H9 (cell line): Measurements from ENCODE around the gene TEX53. TPM values are rescaled to one million over a fixed set of nuclear protein-coding genes. Genes with fewer than 3 reads are reported as not detected.

ENCODE experiments used
- DNase-seq: peaks from one replicate; pipeline ENCODE4 v3.0.0-alpha.2; 2017
- H2AFZ ChIP-seq: one replicate; pipeline ENCODE4 v1.6.1; 2013; ENCODE audit warnings: mild to moderate bottlenecking, low read length, control low read depth, moderate library complexity
- H2AK5ac ChIP-seq: 2 replicates; pipeline ENCODE4 v1.6.1; 2013; ENCODE audit warnings: low read length, control low read depth, mixed read lengths; ENCODE audit not compliant: insufficient read length
- H2BK120ac ChIP-seq: one replicate; pipeline ENCODE4 v1.6.1; 2013; ENCODE audit warnings: low read depth, mild to moderate bottlenecking, low read length, control low read depth, inconsistent platforms; ENCODE audit not compliant: poor library complexity, severe bottlenecking
- H2BK12ac ChIP-seq: 2 replicates; pipeline ENCODE4 v1.6.1; 2013; ENCODE audit warnings: low read length, control low read depth, mixed read lengths, low read depth; ENCODE audit not compliant: insufficient read length
- H2BK15ac ChIP-seq: 2 replicates; pipeline ENCODE4 v1.6.1; 2013; ENCODE audit warnings: low read depth, low read length, control low read depth
- H2BK20ac ChIP-seq: one replicate; pipeline ENCODE4 v1.6.1; 2013; ENCODE audit warnings: low read depth, mild to moderate bottlenecking, low read length, control low read depth, inconsistent platforms; ENCODE audit not compliant: poor library complexity, severe bottlenecking
- H2BK5ac ChIP-seq: 2 replicates; pipeline ENCODE4 v1.6.1; 2013; ENCODE audit warnings: low read length, control low read depth, mixed read lengths; ENCODE audit not compliant: insufficient read length
- H3K14ac ChIP-seq: 2 replicates; pipeline ENCODE4 v1.6.1; 2013; ENCODE audit warnings: low read length, control low read depth; ENCODE audit not compliant: insufficient read depth
- H3K18ac ChIP-seq: 2 replicates; pipeline ENCODE4 v1.6.1; 2013; ENCODE audit warnings: low read depth, mild to moderate bottlenecking, mixed read lengths, low read length, control low read depth; ENCODE audit not compliant: insufficient read length
- H3K23ac ChIP-seq: 2 replicates; pipeline ENCODE4 v1.6.1; 2013; ENCODE audit warnings: low read length, control low read depth, mixed read lengths, low read depth; ENCODE audit not compliant: insufficient read length
- H3K23me2 ChIP-seq: 2 replicates; pipeline ENCODE4 v1.6.1; 2013; ENCODE audit warnings: low read depth, mild to moderate bottlenecking, mixed read lengths, low read length, control low read depth; ENCODE audit not compliant: insufficient read length, poor library complexity, severe bottlenecking
- H3K27ac ChIP-seq: 2 replicates; pipeline ENCODE4 v1.5.1; 2013; ENCODE audit warnings: low read length, control low read depth, mixed read lengths, low read depth; ENCODE audit not compliant: insufficient read length
- H3K27me3 ChIP-seq: 2 replicates; pipeline ENCODE4 v1.6.1; 2013; ENCODE audit warnings: low read length, control low read depth, inconsistent platforms; ENCODE audit not compliant: insufficient read depth
- H3K4ac ChIP-seq: 2 replicates; pipeline ENCODE4 v1.6.1; 2013; ENCODE audit warnings: low read depth, mild to moderate bottlenecking, control low read depth, inconsistent platforms, low read length, moderate library complexity
- H3K4me1 ChIP-seq: 2 replicates; pipeline ENCODE4 v1.6.1; 2013; ENCODE audit warnings: low read length, control low read depth, inconsistent platforms; ENCODE audit not compliant: insufficient read depth
- H3K4me2 ChIP-seq: 2 replicates; pipeline ENCODE4 v1.6.1; 2013; ENCODE audit warnings: low read length, control low read depth, mixed read lengths; ENCODE audit not compliant: insufficient read length, insufficient read depth
- H3K56ac ChIP-seq: 2 replicates; pipeline ENCODE4 v1.6.1; 2013; ENCODE audit warnings: low read depth, mild to moderate bottlenecking, mixed read lengths, low read length, control low read depth; ENCODE audit not compliant: insufficient read length
- H3K79me1 ChIP-seq: 2 replicates; pipeline ENCODE4 v1.6.1; 2013; ENCODE audit warnings: low read depth, mild to moderate bottlenecking, moderate library complexity, low read length, control low read depth, inconsistent platforms; ENCODE audit not compliant: insufficient read depth, poor library complexity, severe bottlenecking
- H3K79me2 ChIP-seq: 2 replicates; pipeline ENCODE4 v1.6.1; 2013; ENCODE audit warnings: low read length, control low read depth, inconsistent platforms; ENCODE audit not compliant: insufficient read depth
- H3K9ac ChIP-seq: 2 replicates; pipeline ENCODE4 v1.6.1; 2013; ENCODE audit warnings: low read length, control low read depth, mixed read lengths; ENCODE audit not compliant: insufficient read length; ENCODE audit errors: extremely low read depth
- H3K9me3 ChIP-seq: one replicate; pipeline ENCODE4 v1.6.1; 2013; ENCODE audit warnings: low read depth, low read length, inconsistent platforms; ENCODE audit not compliant: control insufficient read depth
- H3T11ph ChIP-seq: one replicate; pipeline ENCODE4 v1.6.1; 2013; ENCODE audit warnings: mild to moderate bottlenecking, low read length, control low read depth, inconsistent platforms
- H4K20me1 ChIP-seq: one replicate; pipeline ENCODE4 v1.6.1; 2013; ENCODE audit not compliant: control insufficient read depth, insufficient read length, insufficient read depth
- H4K5ac ChIP-seq: 2 replicates; pipeline ENCODE4 v1.6.1; 2013; ENCODE audit warnings: low read depth, mild to moderate bottlenecking, mixed read lengths, low read length, control low read depth; ENCODE audit not compliant: insufficient read length
- H4K8ac ChIP-seq: replicated peaks from 2 replicates; pipeline ENCODE4 v1.6.1; 2013; ENCODE audit warnings: low read length, control low read depth, mixed read lengths, low read depth; ENCODE audit not compliant: insufficient read length
- H4K91ac ChIP-seq: 2 replicates; pipeline ENCODE4 v1.6.1; 2013; ENCODE audit warnings: low read depth, mild to moderate bottlenecking, moderate library complexity, mixed read lengths, low read length, control low read depth; ENCODE audit not compliant: insufficient read length
- H3K27ac Mint-ChIP-seq, 3 experiments: 2 replicates in 2 of 3; 3 replicates in 1 of 3; pipeline ENCODE4 v1.8.0; 2020 to 2021; ENCODE audit warnings: mixed read lengths in 3 of 3, mild to moderate bottlenecking in 1 of 3, moderate library complexity in 1 of 3
- H3K27me3 Mint-ChIP-seq: 2 replicates; pipeline ENCODE4 v1.8.0; 2021; ENCODE audit warnings: low read depth, mild to moderate bottlenecking, moderate library complexity, mixed read lengths
- H3K36me3 Mint-ChIP-seq, 3 experiments: 2 replicates in 2 of 3; 3 replicates in 1 of 3; pipeline ENCODE4 v1.8.0; 2020 to 2021; ENCODE audit warnings: low read depth in 3 of 3, mixed read lengths in 3 of 3; ENCODE audit not compliant: insufficient read depth in 1 of 3
- H3K4me1 Mint-ChIP-seq, 2 experiments: 2 replicates each; pipeline ENCODE4 v1.8.0; 2020; ENCODE audit warnings: mixed read lengths in 2 of 2
- H3K4me3 Mint-ChIP-seq, 2 experiments: 2 replicates in 1 of 2; 3 replicates in 1 of 2; pipeline ENCODE4 v1.8.0; 2020 to 2021; ENCODE audit warnings: mild to moderate bottlenecking in 2 of 2, mixed read lengths in 2 of 2, moderate library complexity in 1 of 2
- H3K9me3 Mint-ChIP-seq, 2 experiments: 2 replicates in 1 of 2; 3 replicates in 1 of 2; pipeline ENCODE4 v1.8.0; 2020; ENCODE audit warnings: mild to moderate bottlenecking in 2 of 2, mixed read lengths in 2 of 2, moderate library complexity in 1 of 2
- WGBS: extraction: QIAGEN DNeasy Blood & Tissue Kit; methylation state at CpG from one replicate; pipeline ENCODE4 v1.1.7; 2013; ENCODE audit warnings: missing lambda C conversion rate, low lambda C conversion rate, mixed read lengths; ENCODE audit not compliant: insufficient read length; ENCODE audit errors: extremely low coverage; 5-methylcytosine and 5-hydroxymethylcytosine counted together
- total RNA-seq: library from RNA; stranded (reverse); gene quantifications from 2 replicates; pipeline ENCODE4 v1.2.1, GENCODE V29; 2021
- TF ChIP-seq, protein P1 (sequence below): fragments of 200-600 bp; sonication (generic); conservative IDR thresholded peaks from 3 replicates; pipeline ENCODE4 v1.8.0; 2021; ENCODE audit warnings: antibody characterized with exemption, mild to moderate bottlenecking

TEX53 gene
- total RNA-seq, 1 experiment from 2014 or later: not detected

DNA sequence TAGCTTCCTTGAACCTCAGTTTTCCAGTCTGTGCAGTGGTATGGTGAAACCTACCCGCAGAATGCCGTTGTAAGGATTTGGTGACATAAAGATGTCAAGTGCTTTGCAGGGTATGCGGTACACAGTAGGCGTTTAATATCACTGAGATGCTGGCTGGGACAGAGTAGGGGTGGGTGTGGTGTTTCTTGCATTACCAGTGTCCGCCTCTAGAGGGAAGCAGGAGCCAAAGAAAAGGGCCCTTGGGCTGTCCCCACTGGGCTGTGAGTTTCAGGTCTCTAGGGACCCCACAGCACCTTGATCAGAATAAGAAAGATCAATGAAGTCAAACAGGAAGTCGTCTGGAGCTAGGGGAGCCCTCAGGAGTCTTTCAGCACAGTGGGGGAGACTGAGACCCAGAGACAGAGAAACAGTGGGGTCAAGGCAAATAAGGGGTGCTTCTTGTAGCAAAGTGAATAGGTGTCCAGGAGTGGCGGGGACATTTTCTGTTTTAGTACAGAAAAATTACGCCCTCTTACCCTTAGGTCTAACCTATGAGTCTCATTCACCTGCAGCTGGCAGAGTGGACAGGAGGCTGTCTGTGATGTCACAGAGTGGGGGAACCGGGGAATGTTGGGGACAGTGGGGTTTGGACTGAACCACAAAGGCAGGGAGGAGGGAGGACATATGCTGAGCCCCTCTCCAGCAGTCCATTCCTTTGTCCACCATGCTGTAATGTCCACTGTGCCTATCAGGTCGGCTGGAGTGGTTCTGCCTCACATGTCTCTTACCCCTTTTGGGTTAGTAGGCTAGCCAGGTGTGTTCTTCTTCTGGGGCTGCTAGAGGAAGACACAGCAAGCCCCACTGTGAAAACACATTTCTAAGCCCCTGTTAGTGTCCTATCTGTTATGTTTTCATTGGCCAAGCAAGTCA is 4.7 kb upstream of the TEX53 start:
- H3K56ac ChIP-seq: no peak overlapping the region
- H2BK120ac ChIP-seq: no peak overlapping the region
- no peak overlapping the region for H3K9ac ChIP-seq
- H3K4ac ChIP-seq: no peak overlapping the region
- H3K36me3 Mint-ChIP-seq: no peaks in the 10 kb centered on the region
- H2BK15ac ChIP-seq: no peak overlapping the region
- H2BK20ac ChIP-seq: no peak overlapping the region
- no peak overlapping the region for H3K27ac ChIP-seq
- H3K27me3 Mint-ChIP-seq: peaks cover 8% of the 10 kb centered on the region
- no peak overlapping the region for H3K14ac ChIP-seq
- no peaks in the 10 kb centered on the region for H3K27me3 ChIP-seq
- H4K5ac ChIP-seq: no peak overlapping the region
- no peaks in the 10 kb centered on the region for H3K9me3 Mint-ChIP-seq
- H4K20me1 ChIP-seq: no peaks in the 10 kb centered on the region
- H3K4me1 Mint-ChIP-seq: peaks cover 13 to 18% of the 10 kb centered on the region in 2 experiments
- H3K9me3 ChIP-seq: no peaks in the 10 kb centered on the region
- peak; percentile 78 for DNase-seq
- H3K4me3 Mint-ChIP-seq: no peak overlapping the region
- no peaks in the 10 kb centered on the region for H3K79me1 ChIP-seq
- no peak overlapping the region for H2BK5ac ChIP-seq
- H3K18ac ChIP-seq: no peak overlapping the region
- H3K79me2 ChIP-seq: no peaks in the 10 kb centered on the region
- TF ChIP-seq, protein P1, sequence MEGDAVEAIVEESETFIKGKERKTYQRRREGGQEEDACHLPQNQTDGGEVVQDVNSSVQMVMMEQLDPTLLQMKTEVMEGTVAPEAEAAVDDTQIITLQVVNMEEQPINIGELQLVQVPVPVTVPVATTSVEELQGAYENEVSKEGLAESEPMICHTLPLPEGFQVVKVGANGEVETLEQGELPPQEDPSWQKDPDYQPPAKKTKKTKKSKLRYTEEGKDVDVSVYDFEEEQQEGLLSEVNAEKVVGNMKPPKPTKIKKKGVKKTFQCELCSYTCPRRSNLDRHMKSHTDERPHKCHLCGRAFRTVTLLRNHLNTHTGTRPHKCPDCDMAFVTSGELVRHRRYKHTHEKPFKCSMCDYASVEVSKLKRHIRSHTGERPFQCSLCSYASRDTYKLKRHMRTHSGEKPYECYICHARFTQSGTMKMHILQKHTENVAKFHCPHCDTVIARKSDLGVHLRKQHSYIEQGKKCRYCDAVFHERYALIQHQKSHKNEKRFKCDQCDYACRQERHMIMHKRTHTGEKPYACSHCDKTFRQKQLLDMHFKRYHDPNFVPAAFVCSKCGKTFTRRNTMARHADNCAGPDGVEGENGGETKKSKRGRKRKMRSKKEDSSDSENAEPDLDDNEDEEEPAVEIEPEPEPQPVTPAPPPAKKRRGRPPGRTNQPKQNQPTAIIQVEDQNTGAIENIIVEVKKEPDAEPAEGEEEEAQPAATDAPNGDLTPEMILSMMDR: peak; percentile 77
- H2AFZ ChIP-seq: no peak overlapping the region
- no peak overlapping the region for H3K27ac Mint-ChIP-seq
- H2BK12ac ChIP-seq: no peak overlapping the region
- H3K23me2 ChIP-seq: no peaks in the 10 kb centered on the region
- no peak overlapping the region for H3K4me2 ChIP-seq
- no CpG with 5 or more reads among the region's 10 CpGs for WGBS
- no peak overlapping the region for H4K8ac ChIP-seq
- no peak overlapping the region for H3K23ac ChIP-seq
- H4K91ac ChIP-seq: no peak overlapping the region
- peaks cover 5% of the 10 kb centered on the region; the same call in 1 of the 2 replicates for H3K4me1 ChIP-seq
- H3T11ph ChIP-seq: no peak overlapping the region
- H2AK5ac ChIP-seq: no peak overlapping the region
